ENCODE results near the gene YPEL1.

Gene YPEL1

GRCh38 chr22:21697880-21698279, 37.7 kb downstream of the YPEL1 start:
- TF ChIP-seq EGR1 (IDR thresholded peaks at IDR 0.05) = no peak
- no peak for TF ChIP-seq REST (IDR thresholded peaks at IDR 0.05; ENCODE audit: low read depth)
- TF ChIP-seq TCF12 (IDR thresholded peaks at IDR 0.05; ENCODE audit: low read depth) = no peak
- TF ChIP-seq ZBTB7A (IDR thresholded peaks at IDR 0.05; ENCODE audit: low read depth) = no peak
- no peak for TF ChIP-seq MAX (IDR thresholded peaks at IDR 0.05)
- no peak for TF ChIP-seq TEAD4 (IDR thresholded peaks at IDR 0.05)
- TF ChIP-seq FOXM1 (IDR thresholded peaks at IDR 0.05; ENCODE audit: borderline replicate concordance, low read depth) = no peak
- no peak for TF ChIP-seq EP300 (IDR thresholded peaks at IDR 0.05; ENCODE audit: borderline replicate concordance)
- TF ChIP-seq RAD21 (IDR thresholded peaks at IDR 0.05; ENCODE audit: low read depth) = no peak
- no peak for TF ChIP-seq TAF1 (IDR thresholded peaks at IDR 0.05; ENCODE audit: low read depth)
- TF ChIP-seq NFIC (IDR thresholded peaks at IDR 0.05) = no peak
- TF ChIP-seq CEBPB (IDR thresholded peaks at IDR 0.05) = no peak
- no peak for TF ChIP-seq YY1 (IDR thresholded peaks at IDR 0.05; ENCODE audit: low read depth)
- no peak for TF ChIP-seq CREB1 (IDR thresholded peaks at IDR 0.05; ENCODE audit: low read depth)
- TF ChIP-seq USF1 (IDR thresholded peaks at IDR 0.05) = no peak

GRCh38 chr22:21697021-21697771, 38.4 kb downstream of the YPEL1 start:
- no peak for TF ChIP-seq TCF12 (IDR thresholded peaks at IDR 0.05; ENCODE audit: low read depth)
- no peak for TF ChIP-seq USF1 (IDR thresholded peaks at IDR 0.05)
- TF ChIP-seq TEAD4 (IDR thresholded peaks at IDR 0.05) = no peak
- no peak for TF ChIP-seq ZBTB7A (IDR thresholded peaks at IDR 0.05; ENCODE audit: low read depth)
- no peak for TF ChIP-seq CEBPB (IDR thresholded peaks at IDR 0.05)
- TF ChIP-seq EP300 (IDR thresholded peaks at IDR 0.05; ENCODE audit: borderline replicate concordance) = no peak
- no peak for TF ChIP-seq MAX (IDR thresholded peaks at IDR 0.05)

GRCh38 chr22:21696115-21696514, 39.5 kb downstream of the YPEL1 start:
- no peak for TF ChIP-seq TAF1 (IDR thresholded peaks at IDR 0.05; ENCODE audit: low read depth)
- TF ChIP-seq CREB1 (IDR thresholded peaks at IDR 0.05; ENCODE audit: low read depth) = no peak
- TF ChIP-seq EP300 (IDR thresholded peaks at IDR 0.05; ENCODE audit: borderline replicate concordance) = no peak
- TF ChIP-seq CEBPB (IDR thresholded peaks at IDR 0.05) = no peak
- TF ChIP-seq REST (IDR thresholded peaks at IDR 0.05; ENCODE audit: low read depth) = no peak
- TF ChIP-seq ZBTB7A (IDR thresholded peaks at IDR 0.05; ENCODE audit: low read depth) = no peak

- TF ChIP-seq TEAD4 (IDR thresholded peaks at IDR 0.05) = no peak
- no peak for TF ChIP-seq RAD21 (IDR thresholded peaks at IDR 0.05; ENCODE audit: low read depth)
- TF ChIP-seq CEBPB (IDR thresholded peaks at IDR 0.05) = no peak
- no peak for TF ChIP-seq EP300 (IDR thresholded peaks at IDR 0.05; ENCODE audit: borderline replicate concordance)
- no peak for TF ChIP-seq MAX (IDR thresholded peaks at IDR 0.05)
- TF ChIP-seq YY1 (IDR thresholded peaks at IDR 0.05; ENCODE audit: low read depth) = no peak
- TF ChIP-seq TAF1 (IDR thresholded peaks at IDR 0.05; ENCODE audit: low read depth) = no peak
- TF ChIP-seq NFIC (IDR thresholded peaks at IDR 0.05) = no peak
- no peak for TF ChIP-seq EGR1 (IDR thresholded peaks at IDR 0.05)
- no peak for TF ChIP-seq REST (IDR thresholded peaks at IDR 0.05; ENCODE audit: low read depth)
- no peak for TF ChIP-seq ZBTB7A (IDR thresholded peaks at IDR 0.05; ENCODE audit: low read depth)
- TF ChIP-seq CREB1 (IDR thresholded peaks at IDR 0.05; ENCODE audit: low read depth) = no peak
- no peak for TF ChIP-seq TCF12 (IDR thresholded peaks at IDR 0.05; ENCODE audit: low read depth)
- no peak for TF ChIP-seq USF1 (IDR thresholded peaks at IDR 0.05)
- no peak for TF ChIP-seq FOXM1 (IDR thresholded peaks at IDR 0.05; ENCODE audit: borderline replicate concordance, low read depth)
These were observed 40.0 kb downstream of the YPEL1 start for GRCh38 chr22:21695430-21696085.

Data from Ishikawa (cell line).